CMK (cell line): ENCODE measurements around the gene CTBP2.

ENCODE experiments used
- DNase-seq: peaks from one replicate; pipeline ENCODE4 v3.0.0-alpha.2; 2010; ENCODE audit warnings: low read depth

CTBP2 gene

DNA sequence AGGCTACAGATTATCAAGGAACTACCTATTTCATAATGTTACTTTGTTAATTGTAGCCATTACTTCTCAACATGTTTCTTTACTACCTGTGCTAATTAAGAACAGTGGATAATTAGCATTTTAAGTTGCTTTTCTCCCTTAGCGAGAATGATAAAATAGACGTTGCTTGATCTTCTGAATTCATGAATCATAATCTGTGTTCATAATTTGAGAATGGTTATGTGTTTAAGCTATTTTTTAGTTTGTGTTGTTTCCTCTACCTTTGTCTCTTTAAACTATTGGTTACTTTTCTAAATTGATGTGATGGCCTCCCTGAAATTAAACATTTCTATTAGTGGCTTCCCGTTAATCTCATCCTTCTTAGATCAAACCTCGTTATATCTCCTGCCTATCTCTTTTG is 218.5 kb downstream of the CTBP2 start, which contains the start of gene ZRANB1:
Gene ZRANB1, plus strand, starts transcription at position 301 of the 400 bp plus-strand sequence. CDS start 371 bp downstream, outside the sequence.
- no peak for DNase-seq

DNA sequence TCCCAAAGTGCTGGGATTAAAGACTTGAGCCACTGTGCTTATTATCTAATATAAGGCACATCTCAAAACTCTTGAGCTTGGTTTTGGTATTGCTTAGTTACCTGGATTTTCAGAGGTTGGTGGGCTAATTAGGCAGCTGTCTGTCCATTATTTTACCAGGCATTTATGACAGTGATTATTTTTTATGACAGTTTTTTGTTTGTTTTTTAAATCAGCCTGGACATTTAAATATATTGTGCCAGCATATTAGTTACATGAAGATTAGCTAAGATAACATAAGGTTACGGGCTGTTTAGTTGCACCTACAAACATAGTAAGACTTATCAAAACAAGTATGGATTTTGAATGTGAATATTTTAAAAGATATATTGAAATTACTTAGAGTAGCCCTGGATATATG is 221.1 kb downstream of the CTBP2 start:
- DNase-seq, result no peak

DNA sequence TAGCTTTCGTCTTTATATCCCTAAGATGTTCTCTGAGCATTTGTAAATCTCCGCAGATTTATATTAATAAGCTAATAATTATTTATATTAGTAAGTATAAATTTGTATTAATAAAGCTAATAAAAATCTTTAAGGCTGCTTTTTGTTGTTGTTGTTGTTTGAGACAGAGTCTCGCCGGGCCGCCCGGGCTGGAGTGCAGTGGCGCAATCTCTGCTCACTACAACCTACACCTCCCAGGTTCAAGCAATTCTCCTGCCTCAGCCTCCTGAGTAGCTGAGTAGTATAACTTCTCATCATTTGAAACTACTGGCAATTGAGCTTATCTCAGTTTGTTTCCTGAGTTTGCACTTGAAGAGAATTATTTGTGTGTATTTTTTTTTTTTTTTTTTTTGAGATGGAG is 223.6 kb downstream of the CTBP2 start:
- DNase-seq, result no peak

- no peak for DNase-seq
Measured at GRCh38 chr10:124935946-124936345, 224.4 kb downstream of the CTBP2 start.
